HG03135 (cell line): ENCODE measurements around the gene POLR2L.
A peak's percentile ranks its signal among the peaks of the same experiment; 100 is the strongest.

ENCODE experiments used
- ATAC-seq: cut with Tn5 transposase; IDR thresholded peaks from one replicate; pipeline ENCODE4 v1.9.1; 2021; ENCODE audit warnings: mild to moderate bottlenecking, moderate library complexity; ENCODE audit not compliant: unreplicated experiment

The POLR2L gene

GRCh38 chr11:842370-843002 lies at the start of gene POLR2L, which contains the start of gene TSPAN4:
TSS of gene POLR2L (minus strand) at chr11:842529. CDS start at chr11:842508, 21 bp downstream.
TSS of gene TSPAN4 (plus strand) at chr11:842852. CDS start at chr11:850305, 7,453 bp downstream.
- ATAC-seq: peak; percentile 57

GRCh38 chr11:890794-891540 lies 48.6 kb upstream of the POLR2L start:
- no peak for ATAC-seq

- ATAC-seq: no peak
These were observed 47.6 kb upstream of the POLR2L start for GRCh38 chr11:889687-890475.

- ATAC-seq: no peak
These were observed 46.9 kb upstream of the POLR2L start for GRCh38 chr11:889257-889656.

- ATAC-seq: no peak
These were observed 46.2 kb upstream of the POLR2L start for GRCh38 chr11:888310-889212.

DNA sequence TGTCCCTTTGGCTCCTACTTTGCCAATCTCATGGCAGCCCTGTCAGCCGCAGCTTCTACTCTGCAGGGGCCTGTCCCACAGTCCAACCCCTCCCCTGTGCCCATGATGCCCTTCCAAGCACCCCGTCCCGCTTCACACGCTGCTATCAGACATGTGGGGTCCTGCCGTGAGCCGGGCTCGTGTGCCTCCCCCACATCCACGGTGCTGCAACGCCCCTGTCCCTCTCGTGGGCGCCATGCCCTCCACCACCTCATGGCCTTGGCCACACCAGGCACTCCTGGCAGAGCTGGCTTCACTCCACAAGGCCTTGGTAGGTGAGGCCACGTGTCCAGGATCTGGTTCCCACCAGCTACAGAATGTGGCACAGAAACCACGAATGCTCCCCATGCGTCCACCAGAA lies 45.3 kb upstream of the POLR2L start:
- no peak for ATAC-seq

GRCh38 chr11:886568-886967 lies 44.2 kb upstream of the POLR2L start:
- no peak for ATAC-seq

GRCh38 chr11:884578-885070 lies 42.3 kb upstream of the POLR2L start:
- ATAC-seq: no peak

DNA sequence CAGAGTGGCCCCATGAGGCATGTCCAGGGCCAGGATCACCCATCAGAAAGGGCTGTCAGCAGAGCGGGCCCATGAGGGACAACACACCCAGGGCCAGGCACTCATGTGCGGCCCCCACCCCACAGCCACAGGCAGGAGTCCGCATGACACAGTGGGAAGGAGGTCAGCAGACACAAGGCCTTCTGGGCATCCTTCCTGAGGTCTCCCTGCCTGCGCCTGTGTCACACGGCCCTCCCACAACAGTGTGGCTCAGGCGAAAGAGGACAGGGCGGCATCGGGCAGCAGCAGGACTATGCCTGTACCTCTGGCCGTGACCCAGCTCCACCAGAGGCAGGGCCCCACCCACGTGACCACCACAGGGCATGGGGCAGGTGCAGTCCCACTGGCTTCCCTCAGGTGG lies 41.2 kb upstream of the POLR2L start:
- ATAC-seq: no peak

DNA sequence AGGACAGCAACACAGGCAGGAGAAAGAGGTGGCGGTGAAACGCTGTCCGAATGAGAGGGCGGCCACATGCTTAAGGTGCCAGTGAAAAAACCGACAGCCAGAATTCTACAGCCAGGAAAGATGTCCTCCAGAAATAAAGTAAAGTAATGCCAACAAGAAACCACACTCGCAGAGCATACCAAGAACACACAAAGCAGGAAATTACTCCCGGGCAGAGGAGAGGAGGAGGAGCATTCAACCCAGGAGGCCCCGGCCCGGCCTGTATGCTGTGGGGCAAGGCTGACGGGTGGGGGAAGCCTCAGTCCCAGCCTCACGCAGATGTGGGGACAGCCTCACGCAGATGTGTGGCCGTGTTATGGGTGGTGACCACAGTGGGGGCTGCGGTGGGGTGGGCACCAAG lies 40.3 kb upstream of the POLR2L start:
- ATAC-seq: no peak

- ATAC-seq: no peak
These were observed 38.1 kb upstream of the POLR2L start for GRCh38 chr11:880447-880846.

DNA sequence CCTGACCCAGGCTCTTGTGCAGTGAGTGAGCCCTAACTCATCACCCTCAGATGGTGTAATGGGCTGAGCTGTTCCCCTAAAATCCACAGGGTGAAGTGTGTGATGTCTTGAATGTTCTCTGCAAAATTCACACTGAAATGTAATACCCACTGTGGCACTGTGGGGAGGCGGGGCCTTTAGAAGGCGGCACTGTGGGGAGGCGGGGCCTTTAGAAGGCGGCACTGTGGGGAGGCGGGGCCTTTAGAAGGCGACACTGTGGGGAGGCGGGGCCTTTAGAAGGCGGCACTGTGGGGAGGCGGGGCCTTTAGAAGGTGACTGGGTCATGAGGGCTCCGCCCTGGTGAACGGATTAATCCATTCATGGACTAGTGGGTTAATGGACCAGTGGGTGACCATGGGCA lies 35.2 kb upstream of the POLR2L start:
- no peak for ATAC-seq

GRCh38 chr11:876545-876944 lies 34.2 kb upstream of the POLR2L start:
- no peak for ATAC-seq

DNA sequence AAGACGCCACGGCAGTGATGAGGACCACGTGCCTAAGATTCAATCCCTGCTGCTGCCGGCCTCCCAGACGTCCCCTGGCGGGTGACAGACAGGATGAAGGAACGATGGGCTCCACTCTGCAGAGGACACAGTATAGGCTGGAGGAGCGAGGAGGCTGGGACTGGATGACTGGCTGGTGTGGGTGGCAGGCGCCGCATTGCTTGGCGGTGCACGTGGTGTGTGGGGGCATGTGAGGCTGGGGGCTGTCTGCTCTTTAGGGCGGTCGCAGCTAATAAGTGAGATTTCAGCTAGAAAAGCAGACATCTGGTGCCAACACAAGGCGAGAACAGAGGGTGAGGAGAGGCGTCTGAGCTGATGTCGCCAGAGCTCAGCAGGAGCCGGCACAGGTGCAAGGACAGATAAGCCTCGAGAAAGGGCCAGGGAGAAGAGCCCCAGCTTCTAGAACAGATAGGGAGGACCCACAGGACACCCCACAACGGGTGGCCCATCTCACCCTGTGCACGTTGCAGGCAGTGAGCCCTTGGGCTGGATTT lies 33.5 kb upstream of the POLR2L start:
- ATAC-seq: no peak

DNA sequence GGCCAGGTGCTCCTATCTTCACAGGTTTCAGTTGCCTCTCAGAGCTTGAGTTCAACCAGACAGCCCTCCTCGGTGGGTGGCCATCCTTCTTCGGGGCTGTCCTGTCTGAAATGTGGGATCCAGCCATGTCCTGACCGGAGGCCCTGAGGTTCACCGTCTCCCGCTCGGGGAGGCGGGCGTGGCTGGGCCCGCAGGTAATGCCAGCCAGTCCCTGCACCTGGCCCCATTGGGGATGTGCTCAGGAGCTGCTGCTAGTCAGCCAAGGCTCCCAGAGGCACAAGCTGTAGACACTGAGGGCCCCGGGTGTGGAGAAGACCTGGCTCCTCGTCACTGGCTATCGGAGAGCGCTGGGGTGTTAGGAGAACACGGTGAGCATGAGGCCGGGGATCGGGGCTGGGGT lies 32.9 kb upstream of the POLR2L start:
- ATAC-seq: no peak

DNA sequence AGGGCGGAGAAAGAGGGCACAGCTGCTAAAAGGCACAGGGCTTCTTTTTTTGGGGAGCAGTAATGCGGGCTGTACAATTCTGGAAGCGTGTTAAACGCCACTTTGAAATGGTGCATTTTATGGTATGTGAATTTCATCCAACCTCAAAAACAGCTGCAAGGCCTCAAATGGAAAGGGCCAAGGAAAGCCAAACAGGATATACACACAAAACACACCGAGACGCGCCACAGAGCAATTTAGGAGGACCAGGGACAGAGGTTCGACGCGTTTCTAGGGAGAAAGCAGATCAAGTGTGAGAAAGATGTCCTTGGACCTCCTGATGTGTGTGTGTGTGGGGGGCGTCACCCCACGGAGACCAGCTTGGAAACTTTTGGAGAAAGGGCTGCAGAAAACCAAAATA lies 31.4 kb upstream of the POLR2L start:
- ATAC-seq: no peak

GRCh38 chr11:872799-873198 lies 30.5 kb upstream of the POLR2L start:
- no peak for ATAC-seq

GRCh38 chr11:871472-871871 lies 29.1 kb upstream of the POLR2L start:
- no peak for ATAC-seq

DNA sequence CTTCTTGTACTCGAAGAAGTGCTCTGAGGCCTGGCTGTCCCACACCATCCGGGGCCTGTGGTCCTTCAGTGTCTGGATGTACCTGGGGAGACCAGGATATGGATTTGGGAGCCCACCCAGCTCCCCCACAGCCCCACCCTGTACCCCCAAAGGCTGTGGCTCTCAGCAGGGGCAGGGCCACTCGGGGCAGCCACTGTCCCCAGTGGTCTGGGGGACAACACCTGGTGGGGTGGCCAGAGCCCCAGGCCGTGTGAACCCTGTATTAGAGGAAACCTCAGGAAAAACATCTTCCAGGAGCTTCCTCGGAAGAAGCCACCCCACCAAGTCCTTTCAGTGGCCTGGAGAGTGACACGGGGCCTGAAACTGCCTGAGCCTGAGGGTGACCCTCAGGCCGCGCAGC lies 28.1 kb upstream of the POLR2L start:
- ATAC-seq: no peak

DNA sequence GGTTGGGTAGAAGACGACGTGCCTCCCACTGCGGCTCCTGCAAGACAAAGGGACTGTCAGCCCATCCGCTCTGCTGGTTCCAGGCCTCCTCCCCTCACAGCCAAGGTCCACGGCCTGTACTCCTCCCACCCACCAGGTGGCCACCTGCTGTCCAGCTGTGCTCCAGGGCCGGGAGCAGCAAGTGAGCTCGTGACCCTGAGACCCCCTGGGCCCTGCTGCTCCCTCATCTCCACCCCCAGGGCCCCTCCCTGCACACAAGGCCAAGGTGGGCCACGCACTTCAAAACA lies 27.7 kb upstream of the POLR2L start:
- ATAC-seq: no peak
